HG03457 (cell line): ENCODE results near the gene GPHA2.

ENCODE experiments used
- ATAC-seq: cut with Tn5 transposase; IDR thresholded peaks from one replicate; pipeline ENCODE4 v1.9.1; 2021; ENCODE audit warnings: moderate number of reproducible peaks; ENCODE audit not compliant: unreplicated experiment

The GPHA2 gene

GRCh38 chr11:64892838-64893193, 42.9 kb downstream of the GPHA2 start:
- no peak for ATAC-seq

- ATAC-seq, result no peak
Measured at GRCh38 chr11:64892411-64892831, 43.3 kb downstream of the GPHA2 start.

- ATAC-seq, result no peak
Measured at GRCh38 chr11:64891880-64892279, 43.8 kb downstream of the GPHA2 start.

GRCh38 chr11:64891215-64891848, 44.4 kb downstream of the GPHA2 start:
- no peak for ATAC-seq

GRCh38 chr11:64890522-64890939, 45.2 kb downstream of the GPHA2 start:
- no peak for ATAC-seq

GRCh38 chr11:64888729-64889511, 46.8 kb downstream of the GPHA2 start:
- no peak for ATAC-seq

GRCh38 chr11:64888406-64888728, 47.3 kb downstream of the GPHA2 start:
- no peak for ATAC-seq

GRCh38 chr11:64887757-64888405, 47.8 kb downstream of the GPHA2 start:
- no peak for ATAC-seq

GRCh38 chr11:64887234-64887756, 48.4 kb downstream of the GPHA2 start:
- no peak for ATAC-seq

GRCh38 chr11:64885367-64886286, 50.1 kb downstream of the GPHA2 start:
- ATAC-seq, result no peak
